ENCODE results near the gene UPK3A.

- no peak for TF ChIP-seq POLR2AphosphoS5 (IDR thresholded peaks at IDR 0.05; ENCODE audit: low read depth, low read length)
- no peak for TF ChIP-seq POLR2A (IDR thresholded peaks at IDR 0.05; ENCODE audit: low read depth, low read length)
- no peak for TF ChIP-seq PAX5 (IDR thresholded peaks at IDR 0.05; ENCODE audit: insufficient read depth, low read length, severe bottlenecking)
These were observed 46.4 kb upstream of the UPK3A start for GRCh38 chr22:45238076-45238956.
